SU-DHL-6 (cell line): Measurements from ENCODE around the gene BIRC7.

Experiments used
- CTCF ChIP-seq: fragments of 200-600 bp; sonication (generic); IDR thresholded peaks from one replicate; pipeline ENCODE4 v1.5.1; 2017; ENCODE audit warnings: antibody characterized with exemption, mild to moderate bottlenecking, low read length, moderate library complexity; ENCODE audit not compliant: insufficient read depth, poor library complexity, severe bottlenecking
- EZH2phosphoT487 ChIP-seq: fragments of 200-600 bp; sonication (generic), shearing (Covaris generic); conservative IDR thresholded peaks from 2 replicates; pipeline ENCODE4 v1.6.1; 2018; ENCODE audit warnings: mild to moderate bottlenecking, antibody characterized with exemption, low read length, moderate library complexity, mixed read lengths

GRCh38 chr20:63218701-63219446 is 16.8 kb upstream of the BIRC7 start:
- TF ChIP-seq CTCF: no peak
- no peak for TF ChIP-seq EZH2phosphoT487
